ENCODE measurements around the gene CIAO2B. TPM values are rescaled to one million over a fixed set of nuclear protein-coding genes. Genes with fewer than 3 reads are reported as not detected.

The CIAO2B gene
- total and polyA plus RNA-seq, 2 experiments from 2014 or later: 92.4 to 181 TPM

- Histone ChIP-seq H3K36me3 (ENCODE audit: insufficient read depth) (no peaks in the 10 kb centered on the region), H4K20me1 (replicated peaks; ENCODE audit: insufficient read depth) (no peaks in the 10 kb centered on the region), H3K79me2 (replicated peaks; ENCODE audit: insufficient read depth) (no peaks in the 10 kb centered on the region), H3K27me3 (ENCODE audit: insufficient read depth) (peaks cover 43% of the 10 kb centered on the region), H3F3A (replicated peaks; ENCODE audit: low read depth) (no peaks in the 10 kb centered on the region), H3K4me3 (no peak overlapping the region), H2AFZ (no peak overlapping the region), H3K4me1 (ENCODE audit: insufficient read depth) (peaks cover 3% of the 10 kb centered on the region; the same call in 1 of the 2 replicates), H3K9me2 (ENCODE audit: insufficient read depth) (no peaks in the 10 kb centered on the region), H3K4me2 (no peak overlapping the region), H3K27ac (ENCODE audit: low read depth) (no peak overlapping the region)
- Mint-ChIP-seq H3K4me3 (no peak overlapping the region), H3K4me1 (no peaks in the 10 kb centered on the region; the same call in 2 of the 3 replicates), H3K9me3 (peaks cover 5% of the 10 kb centered on the region; the same call in 2 of the 3 replicates), H3K36me3 (ENCODE audit: low read depth) (peaks cover 14% of the 10 kb centered on the region), H3K27ac (no peak overlapping the region), H3K27me3 (ENCODE audit: insufficient read depth, low read depth, poor library complexity) (peaks cover 33% of the 10 kb centered on the region)
- ATAC-seq: no peak
- TF ChIP-seq NANOG (IDR thresholded peaks at IDR 0.05; ENCODE audit: borderline replicate concordance): no peak
- TF ChIP-seq, protein P1, sequence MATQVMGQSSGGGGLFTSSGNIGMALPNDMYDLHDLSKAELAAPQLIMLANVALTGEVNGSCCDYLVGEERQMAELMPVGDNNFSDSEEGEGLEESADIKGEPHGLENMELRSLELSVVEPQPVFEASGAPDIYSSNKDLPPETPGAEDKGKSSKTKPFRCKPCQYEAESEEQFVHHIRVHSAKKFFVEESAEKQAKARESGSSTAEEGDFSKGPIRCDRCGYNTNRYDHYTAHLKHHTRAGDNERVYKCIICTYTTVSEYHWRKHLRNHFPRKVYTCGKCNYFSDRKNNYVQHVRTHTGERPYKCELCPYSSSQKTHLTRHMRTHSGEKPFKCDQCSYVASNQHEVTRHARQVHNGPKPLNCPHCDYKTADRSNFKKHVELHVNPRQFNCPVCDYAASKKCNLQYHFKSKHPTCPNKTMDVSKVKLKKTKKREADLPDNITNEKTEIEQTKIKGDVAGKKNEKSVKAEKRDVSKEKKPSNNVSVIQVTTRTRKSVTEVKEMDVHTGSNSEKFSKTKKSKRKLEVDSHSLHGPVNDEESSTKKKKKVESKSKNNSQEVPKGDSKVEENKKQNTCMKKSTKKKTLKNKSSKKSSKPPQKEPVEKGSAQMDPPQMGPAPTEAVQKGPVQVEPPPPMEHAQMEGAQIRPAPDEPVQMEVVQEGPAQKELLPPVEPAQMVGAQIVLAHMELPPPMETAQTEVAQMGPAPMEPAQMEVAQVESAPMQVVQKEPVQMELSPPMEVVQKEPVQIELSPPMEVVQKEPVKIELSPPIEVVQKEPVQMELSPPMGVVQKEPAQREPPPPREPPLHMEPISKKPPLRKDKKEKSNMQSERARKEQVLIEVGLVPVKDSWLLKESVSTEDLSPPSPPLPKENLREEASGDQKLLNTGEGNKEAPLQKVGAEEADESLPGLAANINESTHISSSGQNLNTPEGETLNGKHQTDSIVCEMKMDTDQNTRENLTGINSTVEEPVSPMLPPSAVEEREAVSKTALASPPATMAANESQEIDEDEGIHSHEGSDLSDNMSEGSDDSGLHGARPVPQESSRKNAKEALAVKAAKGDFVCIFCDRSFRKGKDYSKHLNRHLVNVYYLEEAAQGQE (IDR thresholded peaks at IDR 0.05; ENCODE audit: unreplicated experiment): no peak
- no peak for DNase-seq (ENCODE audit: low spot score)
Measured at GRCh38 chr16:66946541-66946940, 12.3 kb upstream of the CIAO2B start.

- H2AFZ ChIP-seq: no peak overlapping the region
- no peak overlapping the region for H3K4me3 Mint-ChIP-seq
- H3K79me2 ChIP-seq (replicated peaks; ENCODE audit: insufficient read depth): no peaks in the 10 kb centered on the region
- H3K27me3 Mint-ChIP-seq (ENCODE audit: insufficient read depth, low read depth, poor library complexity): peaks cover 33% of the 10 kb centered on the region
- H4K20me1 ChIP-seq (replicated peaks; ENCODE audit: insufficient read depth): no peaks in the 10 kb centered on the region
- no peaks in the 10 kb centered on the region for H3F3A ChIP-seq (replicated peaks; ENCODE audit: low read depth)
- ATAC-seq (no peak), DNase-seq (ENCODE audit: low spot score) (no peak)
- H3K9me3 Mint-ChIP-seq: no peaks in the 10 kb centered on the region
- peaks cover 19% of the 10 kb centered on the region for H3K36me3 Mint-ChIP-seq (ENCODE audit: low read depth)
- H3K4me1 Mint-ChIP-seq: no peaks in the 10 kb centered on the region; the same call in 2 of the 3 replicates
- no peaks in the 10 kb centered on the region for H3K36me3 ChIP-seq (ENCODE audit: insufficient read depth)
- peaks cover 37% of the 10 kb centered on the region for H3K27me3 ChIP-seq (ENCODE audit: insufficient read depth)
- H3K27ac Mint-ChIP-seq: no peak overlapping the region
- no peak overlapping the region for H3K4me3 ChIP-seq
- no peaks in the 10 kb centered on the region for H3K9me2 ChIP-seq (ENCODE audit: insufficient read depth)
- no peak overlapping the region for H3K27ac ChIP-seq (ENCODE audit: low read depth)
- no peak overlapping the region for H3K4me2 ChIP-seq
- H3K4me1 ChIP-seq (ENCODE audit: insufficient read depth): peaks cover 3% of the 10 kb centered on the region; the same call in 1 of the 2 replicates
- TF ChIP-seq EZH2 (IDR thresholded peaks at IDR 0.05; ENCODE audit: low read depth, unreplicated experiment) (no peak), JUNB (IDR thresholded peaks at IDR 0.05; ENCODE audit: unreplicated experiment) (no peak), EZH2phosphoT487 (IDR thresholded peaks at IDR 0.05; ENCODE audit: unreplicated experiment) (no peak), ZNF462 (CRISPR knock-in tag; IDR thresholded peaks at IDR 0.05) (no peak)
- TF ChIP-seq, protein P2, sequence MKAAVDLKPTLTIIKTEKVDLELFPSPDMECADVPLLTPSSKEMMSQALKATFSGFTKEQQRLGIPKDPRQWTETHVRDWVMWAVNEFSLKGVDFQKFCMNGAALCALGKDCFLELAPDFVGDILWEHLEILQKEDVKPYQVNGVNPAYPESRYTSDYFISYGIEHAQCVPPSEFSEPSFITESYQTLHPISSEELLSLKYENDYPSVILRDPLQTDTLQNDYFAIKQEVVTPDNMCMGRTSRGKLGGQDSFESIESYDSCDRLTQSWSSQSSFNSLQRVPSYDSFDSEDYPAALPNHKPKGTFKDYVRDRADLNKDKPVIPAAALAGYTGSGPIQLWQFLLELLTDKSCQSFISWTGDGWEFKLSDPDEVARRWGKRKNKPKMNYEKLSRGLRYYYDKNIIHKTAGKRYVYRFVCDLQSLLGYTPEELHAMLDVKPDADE (IDR thresholded peaks at IDR 0.05): no peak
- TF ChIP-seq, protein P1 (IDR thresholded peaks at IDR 0.05; ENCODE audit: unreplicated experiment): no peak
Measured at GRCh38 chr16:66945939-66946338, 11.7 kb upstream of the CIAO2B start.

Data from GM23338 (cell line).